DND-41 (cell line): ENCODE measurements around the gene ZACN.

Source experiments
- CTCF ChIP-seq: IDR thresholded peaks from 2 replicates; pipeline ENCODE4 v1.5.1; 2012; ENCODE audit warnings: borderline replicate concordance, low read length, moderate library complexity, mild to moderate bottlenecking; ENCODE audit not compliant: poor library complexity, severe bottlenecking; ENCODE audit errors: extremely low read depth
- EZH2 ChIP-seq: IDR thresholded peaks from 3 replicates; pipeline ENCODE4 v1.6.1; 2012; ENCODE audit warnings: borderline replicate concordance, low read depth, mild to moderate bottlenecking, moderate library complexity, low read length, inconsistent platforms; ENCODE audit not compliant: severe bottlenecking

DNA sequence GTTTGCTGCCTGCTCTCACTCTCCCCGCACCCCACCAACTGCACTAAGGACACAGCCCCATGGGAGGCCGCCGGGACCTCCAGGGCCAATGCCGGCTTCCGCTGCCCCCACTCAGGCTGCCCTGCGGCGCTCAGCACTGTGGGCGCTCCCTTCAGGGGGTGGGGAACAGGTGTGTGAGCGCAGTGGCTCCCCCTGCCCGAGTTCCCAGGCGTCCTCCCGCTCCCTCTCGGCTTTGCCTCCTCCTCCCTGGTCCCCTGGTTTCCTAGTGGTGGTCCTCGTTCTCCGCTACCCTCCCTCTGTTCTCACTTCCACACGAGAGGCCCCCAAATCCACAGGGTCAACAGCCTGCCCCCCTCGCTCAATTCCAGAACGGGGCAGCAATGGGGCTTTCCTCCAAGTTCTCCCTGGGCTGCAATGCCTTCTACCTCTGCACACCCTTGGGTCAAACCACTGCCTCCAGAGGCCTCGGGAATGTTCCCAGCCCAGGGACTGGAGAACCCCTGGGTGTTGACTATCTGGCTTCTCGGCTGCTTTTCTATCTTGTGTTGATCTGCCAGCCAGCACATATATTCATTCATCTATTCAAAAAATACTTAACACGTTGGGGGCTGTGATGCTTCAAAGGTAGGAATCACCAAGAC lies 52.2 kb downstream of the ZACN start:
- TF ChIP-seq CTCF (no peak), EZH2 (no peak)
